PC-9 (cell line): ENCODE data around the gene PLA2G4A.

Experiments
- CTCF ChIP-seq: fragments of 200-600 bp; sonication (generic); conservative IDR thresholded peaks from 2 replicates; pipeline ENCODE4 v1.6.1; 2017; ENCODE audit warnings: mixed run types, antibody characterized with exemption, mild to moderate bottlenecking, moderate library complexity
- EZH2 ChIP-seq: fragments of 200-600 bp; sonication (generic); IDR thresholded peaks from 2 replicates; pipeline ENCODE4 v1.8.0; 2017; ENCODE audit warnings: antibody characterized with exemption, low read depth

GRCh38 chr1:186897008-186897407 is 68.3 kb downstream of the PLA2G4A start:
- no peak for TF ChIP-seq CTCF
- no peak for TF ChIP-seq EZH2
